Large intestine (tissue), 3 donors: ENCODE measurements around the gene HSPA9. TPM values are rescaled to one million over a fixed set of nuclear protein-coding genes. Genes with fewer than 3 reads are reported as not detected.

ENCODE experiments used
- DNase-seq, 2 donors: peaks; one replicate each; pipeline versions ENCODE4 v3.0.0 to v3.0.0-alpha.2; 2013
- H3K27ac ChIP-seq: one replicate; pipeline ENCODE4 v1.5.1; 2013; ENCODE audit warnings: low read length
- H3K27me3 ChIP-seq: 2 replicates; pipeline ENCODE4 v1.6.1; 2013; ENCODE audit warnings: low read length; ENCODE audit not compliant: control insufficient read depth, insufficient read depth
- H3K36me3 ChIP-seq: 2 replicates; pipeline ENCODE4 v1.6.1; 2013; ENCODE audit warnings: low read length; ENCODE audit not compliant: control insufficient read depth, insufficient read depth
- H3K4me1 ChIP-seq: one replicate; pipeline ENCODE4 v1.6.1; 2013; ENCODE audit warnings: low read length; ENCODE audit not compliant: control insufficient read depth, insufficient read depth
- H3K4me3 ChIP-seq: one replicate; pipeline ENCODE4 v1.5.1; 2013; ENCODE audit warnings: low read length
- H3K9me3 ChIP-seq: one replicate; pipeline ENCODE4 v1.6.1; 2013; ENCODE audit warnings: mild to moderate bottlenecking, low read depth, low read length, moderate library complexity; ENCODE audit not compliant: control insufficient read depth
- WGBS: methylation state at CpG from one replicate; pipeline ENCODE4 v1.1.5; 2013; ENCODE audit warnings: low lambda C conversion rate; ENCODE audit not compliant: insufficient coverage; 5-methylcytosine and 5-hydroxymethylcytosine counted together
- polyA plus RNA-seq: library from polyadenylated mRNA; unstranded; fragments of 120-200 nt; gene quantifications from one replicate; pipeline ENCODE4 v1.2.1, GENCODE V29; 2013

The HSPA9 gene
- polyA plus RNA-seq, 1 donor, result 190 TPM

- no peak for DNase-seq
- H3K27me3 ChIP-seq, result peaks cover 3% of the 10 kb centered on the region
- H3K4me1 ChIP-seq, result peaks cover 9% of the 10 kb centered on the region
- peak overlapping the region; percentile 38 for H3K4me3 ChIP-seq
- H3K9me3 ChIP-seq, result no peaks in the 10 kb centered on the region
- H3K36me3 ChIP-seq, result no peaks in the 10 kb centered on the region
- H3K27ac ChIP-seq, result no peak overlapping the region
- WGBS, result 69% methylated on average over 2 of the region's 10 CpGs
Observed at GRCh38 chr5:138610415-138610917, 35.3 kb upstream of the HSPA9 start.

- H3K4me3 ChIP-seq, result no peak overlapping the region
- H3K27ac ChIP-seq, result no peak overlapping the region
- peaks cover 13% of the 10 kb centered on the region for H3K4me1 ChIP-seq
- no CpG with 5 or more reads among the region's 6 CpGs for WGBS
- H3K27me3 ChIP-seq, result peaks cover 3% of the 10 kb centered on the region
- DNase-seq, result no peak
- H3K36me3 ChIP-seq, result no peaks in the 10 kb centered on the region
- H3K9me3 ChIP-seq, result no peaks in the 10 kb centered on the region
Observed at GRCh38 chr5:138606378-138607064, 31.3 kb upstream of the HSPA9 start.

GRCh38 chr5:138605254-138605972 lies 30.2 kb upstream of the HSPA9 start:
- no peak for DNase-seq
- Histone ChIP-seq H3K27me3 (peaks cover 3% of the 10 kb centered on the region), H3K9me3 (no peaks in the 10 kb centered on the region), H3K36me3 (no peaks in the 10 kb centered on the region), H3K4me3 (no peak overlapping the region), H3K27ac (no peak overlapping the region), H3K4me1 (peaks cover 5% of the 10 kb centered on the region)
- no CpG with 5 or more reads among the region's 2 CpGs for WGBS

- no peaks in the 10 kb centered on the region for H3K27me3 ChIP-seq
- H3K36me3 ChIP-seq, result no peaks in the 10 kb centered on the region
- no peaks in the 10 kb centered on the region for H3K9me3 ChIP-seq
- peaks cover 5% of the 10 kb centered on the region for H3K4me1 ChIP-seq
- H3K4me3 ChIP-seq, result no peak overlapping the region
- WGBS, result 100% methylated on average over 1 of the region's 10 CpGs
- no peak for DNase-seq
- H3K27ac ChIP-seq, result no peak overlapping the region
Observed at GRCh38 chr5:138604176-138604785, 29.1 kb upstream of the HSPA9 start.

GRCh38 chr5:138603249-138603920 lies 28.2 kb upstream of the HSPA9 start:
- no peak overlapping the region for H3K27ac ChIP-seq
- no CpG with 5 or more reads among the region's 5 CpGs for WGBS
- DNase-seq, result peak; percentile 64 to 73

GRCh38 chr5:138602371-138603000 lies 27.3 kb upstream of the HSPA9 start:
- peaks cover 5% of the 10 kb centered on the region for H3K4me1 ChIP-seq
- H3K27ac ChIP-seq, result no peak overlapping the region
- no peaks in the 10 kb centered on the region for H3K9me3 ChIP-seq
- no peak overlapping the region for H3K4me3 ChIP-seq
- WGBS, result 83% methylated on average over 2 of the region's 6 CpGs
- DNase-seq, result no peak
- no peaks in the 10 kb centered on the region for H3K36me3 ChIP-seq
- H3K27me3 ChIP-seq, result no peaks in the 10 kb centered on the region

More at GRCh38 chr5:138603249-138603920, 28.2 kb upstream of the HSPA9 start:
- no peaks in the 10 kb centered on the region for H3K36me3 ChIP-seq
- H3K4me1 ChIP-seq, result peaks cover 5% of the 10 kb centered on the region
- H3K4me3 ChIP-seq, result no peak overlapping the region
- H3K9me3 ChIP-seq, result no peaks in the 10 kb centered on the region
- H3K27me3 ChIP-seq, result no peaks in the 10 kb centered on the region

- peak; percentile 83 to 86 for DNase-seq
- Histone ChIP-seq H3K27me3 (no peaks in the 10 kb centered on the region), H3K36me3 (no peaks in the 10 kb centered on the region), H3K27ac (no peak overlapping the region), H3K9me3 (no peaks in the 10 kb centered on the region), H3K4me1 (peaks cover 5% of the 10 kb centered on the region), H3K4me3 (no peak overlapping the region)
- WGBS, result no CpG with 5 or more reads among the region's 3 CpGs
Observed at GRCh38 chr5:138601444-138601843, 26.2 kb upstream of the HSPA9 start.

GRCh38 chr5:138600446-138600845 lies 25.2 kb upstream of the HSPA9 start:
- no peak overlapping the region for H3K4me3 ChIP-seq
- H3K27ac ChIP-seq, result no peak overlapping the region
- no peak for DNase-seq
- peaks cover 5% of the 10 kb centered on the region for H3K4me1 ChIP-seq
- no CpG with 5 or more reads among the region's 3 CpGs for WGBS
- no peaks in the 10 kb centered on the region for H3K27me3 ChIP-seq
- H3K9me3 ChIP-seq, result no peaks in the 10 kb centered on the region
- H3K36me3 ChIP-seq, result no peaks in the 10 kb centered on the region

- no peak overlapping the region for H3K27ac ChIP-seq
- no peak overlapping the region for H3K4me3 ChIP-seq
- H3K27me3 ChIP-seq, result no peaks in the 10 kb centered on the region
- H3K9me3 ChIP-seq, result no peaks in the 10 kb centered on the region
- no peaks in the 10 kb centered on the region for H3K4me1 ChIP-seq
- peak; percentile 45 to 64 for DNase-seq
- no peaks in the 10 kb centered on the region for H3K36me3 ChIP-seq
- no CpG with 5 or more reads among the region's 9 CpGs for WGBS
Observed at GRCh38 chr5:138597661-138598400, 22.6 kb upstream of the HSPA9 start.
